A673 (cell line): ENCODE measurements around the gene SYT7. TPM values are rescaled to one million over a fixed set of nuclear protein-coding genes. Genes with fewer than 3 reads are reported as not detected.

Experiments
- BruUV-seq: library from RNA; stranded (reverse); fragments of 400-500 nt; replicated peaks from 2 replicates; lab custom pipeline; 2021; lab: Mats Ljungman, UMichigan
- CTCF ChIA-PET: fragments of 300-600 bp; sonication (Branson Sonifier 250); formaldehyde crosslinking; loops from one replicate; lab custom pipeline; 2022; ENCODE audit warnings: antibody characterized with exemption; lab: Charles Lee
- POLR2A ChIA-PET: fragments of 300-600 bp; sonication (Branson Sonifier 250); formaldehyde crosslinking; loops from one replicate; lab custom pipeline; 2022; ENCODE audit warnings: antibody characterized with exemption; ENCODE audit not compliant: low non-redundant PET; lab: Charles Lee
- DNase-seq: peaks from one replicate; pipeline ENCODE4 v3.0.0-alpha.2; 2015; ENCODE audit warnings: low spot score
- H3K27ac ChIP-seq: fragments of 200-600 bp; sonication (generic); 2 replicates; pipeline ENCODE4 v1.5.1; 2016; ENCODE audit warnings: mixed run types, low read depth, mild to moderate bottlenecking, mixed read lengths, antibody characterized with exemption, low read length; ENCODE audit not compliant: poor library complexity, severe bottlenecking
- H3K27me3 ChIP-seq: fragments of 200-600 bp; sonication (generic); replicated peaks from 2 replicates; pipeline ENCODE4 v1.6.1; 2017; ENCODE audit warnings: mixed run types, low read depth, mild to moderate bottlenecking, mixed read lengths, antibody characterized with exemption, low read length; ENCODE audit not compliant: insufficient read depth, poor library complexity
- H3K36me3 ChIP-seq: fragments of 200-600 bp; sonication (generic); 2 replicates; pipeline ENCODE4 v1.6.1; 2016; ENCODE audit warnings: mixed run types, mild to moderate bottlenecking, mixed read lengths, antibody characterized with exemption, low read length; ENCODE audit not compliant: insufficient read depth, poor library complexity, severe bottlenecking
- H3K4me1 ChIP-seq: fragments of 200-600 bp; sonication (generic); 2 replicates; pipeline ENCODE4 v1.6.1; 2017; ENCODE audit warnings: mixed run types, mild to moderate bottlenecking, mixed read lengths, antibody characterized with exemption, low read length; ENCODE audit not compliant: insufficient read depth, poor library complexity, severe bottlenecking
- H3K4me3 ChIP-seq: fragments of 200-600 bp; sonication (generic); 2 replicates; pipeline ENCODE4 v1.5.1; 2016; ENCODE audit warnings: low read depth, mixed run types, mild to moderate bottlenecking, mixed read lengths, low read length; ENCODE audit not compliant: poor library complexity, severe bottlenecking
- H3K9me3 ChIP-seq: fragments of 200-600 bp; sonication (generic); 2 replicates; pipeline ENCODE4 v1.6.1; 2016; ENCODE audit warnings: mixed run types, low read depth, mild to moderate bottlenecking, mixed read lengths, antibody characterized with exemption, low read length; ENCODE audit not compliant: poor library complexity, severe bottlenecking
- CTCF ChIP-seq: fragments of 300-800, 200-600 bp; sonication (generic); conservative IDR thresholded peaks from 2 replicates; pipeline ENCODE4 v1.5.1; 2017; ENCODE audit warnings: low read depth, mild to moderate bottlenecking, antibody characterized with exemption, low read length, moderate library complexity, mixed read lengths
- EZH2 ChIP-seq: fragments of 200-600 bp; sonication (generic); IDR thresholded peaks from 2 replicates; pipeline ENCODE4 v1.6.1; 2017; ENCODE audit warnings: borderline replicate concordance, low read depth, mild to moderate bottlenecking, mixed read lengths, antibody characterized with exemption, low read length; ENCODE audit not compliant: poor library complexity, severe bottlenecking
- intact Hi-C: fragments of 100-400 bp; cut with micrococcal nuclease; formaldehyde crosslinking; loops from one replicate; pipeline ENCODE4 v1.10.0; 2022; ENCODE audit not compliant: unreplicated experiment
- total RNA-seq: library from RNA; stranded (reverse); gene quantifications from 2 replicates; pipeline ENCODE4 v1.2.3, GENCODE V29; 2021

SYT7 gene
- total RNA-seq, 1 experiment from 2014 or later = 1.3 TPM

- no TSS peak for BruUV-seq
- intact Hi-C loops = loop anchor here (5.0 kb wide), 2 partner anchors 49 to 86 kb away; partner anchors contain the start of gene SDHAF2
- POLR2A ChIA-PET = no interaction called here
- Histone ChIP-seq H3K27ac (no peak overlapping the region), H3K9me3 (no peaks in the 10 kb centered on the region), H3K4me1 (peaks cover 28% of the 10 kb centered on the region), H3K4me3 (no peak overlapping the region), H3K36me3 (no peaks in the 10 kb centered on the region), H3K27me3 (no peaks in the 10 kb centered on the region)
- CTCF ChIA-PET = interaction anchor here (0.8 to 2.8 kb wide), 5 partner anchors 9 to 72 kb away, joined by 3 to 74 read pairs (median 18); partner anchors contain the start of gene LRRC10B
- no peak for DNase-seq
- TF ChIP-seq CTCF (no peak), EZH2 (no peak)
Observed at GRCh38 chr11:61518032-61518795, 62.7 kb downstream of the SYT7 start.

- TSS peak; percentile 53 for BruUV-seq
- peak; percentile 84 for DNase-seq
- ChIA-PET CTCF (interaction anchor here (0.5 to 2.8 kb wide), 20 partner anchors 9 to 161 kb away, joined by 3 to 74 read pairs (median 6); partner anchors contain the start of gene LRRC10B), POLR2A (interaction anchor here (1.0 kb wide), 1 partner anchor 9 kb away, joined by 6 read pairs; the partner anchor contains the start of gene LRRC10B)
- H3K27me3 ChIP-seq = no peaks in the 10 kb centered on the region
- H3K4me1 ChIP-seq = peaks cover 41% of the 10 kb centered on the region
- no peaks in the 10 kb centered on the region for H3K9me3 ChIP-seq
- peak overlapping the region; percentile 31 for H3K4me3 ChIP-seq
- H3K27ac ChIP-seq = peak overlapping the region; percentile 65
- H3K36me3 ChIP-seq = no peaks in the 10 kb centered on the region
- intact Hi-C loops = loop anchor here (1.0 to 5.0 kb wide), 4 partner anchors 40 to 85 kb away; partner anchors contain the start of gene SDHAF2
- TF ChIP-seq CTCF (peak; percentile 100), EZH2 (no peak)
Observed at GRCh38 chr11:61516675-61517572, 64.0 kb downstream of the SYT7 start.

- peak; percentile 93 for DNase-seq
- ChIA-PET CTCF (interaction anchor here (0.5 to 2.8 kb wide), 16 partner anchors 8 to 123 kb away, joined by 3 to 74 read pairs (median 6); partner anchors contain the start of gene LRRC10B), POLR2A (interaction anchor here (0.7 to 1.0 kb wide), 2 partner anchors 8 to 34 kb away, joined by 5 to 6 read pairs; partner anchors contain the start of gene LRRC10B)
Observed at GRCh38 chr11:61516191-61516590, 64.7 kb downstream of the SYT7 start.

More at GRCh38 chr11:61516191-61516590, 64.7 kb downstream of the SYT7 start:
- peaks cover 49% of the 10 kb centered on the region for H3K4me1 ChIP-seq
- H3K9me3 ChIP-seq = no peaks in the 10 kb centered on the region
- peak overlapping the region; percentile 31 for H3K4me3 ChIP-seq
- H3K27ac ChIP-seq = peak overlapping the region; percentile 65
- BruUV-seq = no TSS peak
- TF ChIP-seq CTCF = no peak
- no peak for TF ChIP-seq EZH2
- intact Hi-C loops = loop anchor here (1.0 to 5.0 kb wide), 3 partner anchors 51 to 84 kb away; partner anchors contain the start of gene SDHAF2
- H3K36me3 ChIP-seq = no peaks in the 10 kb centered on the region
- H3K27me3 ChIP-seq = no peaks in the 10 kb centered on the region
